Astrocyte of the spinal cord (primary cell): ENCODE measurements around the gene HINFP.

Experiments used
- DNase-seq: peaks from one replicate; pipeline ENCODE4 v3.0.0; 2011; ENCODE audit warnings: low read depth, low spot score
- H3K4me3 ChIP-seq: 2 replicates; pipeline ENCODE4 v1.5.1; 2011; ENCODE audit warnings: low read depth, mild to moderate bottlenecking, low read length, moderate library complexity
- CTCF ChIP-seq: IDR thresholded peaks from 2 replicates; pipeline ENCODE4 v1.5.1; 2012; ENCODE audit warnings: low read depth, mild to moderate bottlenecking, low read length, inconsistent platforms
- in situ Hi-C: cut with HindIII; loops from 2 replicates; pipeline ENCODE4 v1.10.0; 2017; ENCODE audit warnings: low sequenced_read_pairs

The HINFP gene

GRCh38 chr11:119153049-119153818 lies 31.9 kb downstream of the HINFP start:
- in situ Hi-C loops, result no loop called here
- H3K4me3 ChIP-seq, result no peak overlapping the region
- no peak for DNase-seq
- no peak for TF ChIP-seq CTCF

GRCh38 chr11:119154178-119154577 lies 32.8 kb downstream of the HINFP start:
- DNase-seq, result no peak
- TF ChIP-seq CTCF, result no peak
- in situ Hi-C loops, result no loop called here
- no peak overlapping the region for H3K4me3 ChIP-seq

GRCh38 chr11:119155733-119156492 lies 34.5 kb downstream of the HINFP start:
- no peak overlapping the region for H3K4me3 ChIP-seq
- TF ChIP-seq CTCF, result no peak
- in situ Hi-C loops, result no loop called here
- DNase-seq, result no peak

- H3K4me3 ChIP-seq, result no peak overlapping the region
- no peak for DNase-seq
- TF ChIP-seq CTCF, result no peak
- in situ Hi-C loops, result no loop called here
Observed at GRCh38 chr11:119156496-119156895, 35.1 kb downstream of the HINFP start.

GRCh38 chr11:119157063-119157462 lies 35.7 kb downstream of the HINFP start:
- no peak for DNase-seq
- in situ Hi-C loops, result no loop called here
- H3K4me3 ChIP-seq, result no peak overlapping the region
- TF ChIP-seq CTCF, result no peak

- DNase-seq, result no peak
- no peak overlapping the region for H3K4me3 ChIP-seq
- in situ Hi-C loops, result no loop called here
- no peak for TF ChIP-seq CTCF
Observed at GRCh38 chr11:119158467-119158866, 37.1 kb downstream of the HINFP start.
